ENCODE measurements around the gene PITRM1.

PITRM1 gene

GRCh38 chr10:3090914-3091787 is 81.4 kb downstream of the PITRM1 start:
- H3K27ac ChIP-seq: peak overlapping the region; percentile 99
- peak; percentile 94 for DNase-seq (ENCODE audit: low read depth, low spot score)

- H3K27ac ChIP-seq: peak overlapping the region; percentile 99
- no peak for DNase-seq (ENCODE audit: low read depth, low spot score)
These were observed 82.2 kb downstream of the PITRM1 start for GRCh38 chr10:3090388-3090787.

Data from epithelial cell of prostate (primary cell).